Measurements from ENCODE around the gene FBXO41.

Gene FBXO41

GRCh38 chr2:73297151-73297559, 12.9 kb upstream of the FBXO41 start:
- no peak overlapping the region for H3K27ac ChIP-seq (ENCODE audit: low read depth, low read length)
- H3K4me3 ChIP-seq (ENCODE audit: low read depth, low read length), result no peak overlapping the region
- H3K27me3 ChIP-seq (ENCODE audit: control insufficient read depth, insufficient read depth, low read length), result peaks cover 52% of the 10 kb centered on the region
- H3K36me3 ChIP-seq (ENCODE audit: control insufficient read depth, insufficient read depth, low read length), result no peaks in the 10 kb centered on the region
- no peak overlapping the region for H3K9ac ChIP-seq (ENCODE audit: low read depth, low read length)
- peaks cover 8% of the 10 kb centered on the region; the same call in 1 of the 2 replicates for H3K4me1 ChIP-seq (ENCODE audit: control insufficient read depth, insufficient read depth, low read length)
- no peaks in the 10 kb centered on the region for H3K9me3 ChIP-seq (ENCODE audit: control insufficient read depth, insufficient read depth, low read length)

GRCh38 chr2:73295751-73296400, 11.6 kb upstream of the FBXO41 start:
- Histone ChIP-seq H3K27ac (ENCODE audit: low read depth, low read length) (no peak overlapping the region), H3K9me3 (ENCODE audit: control insufficient read depth, insufficient read depth, low read length) (no peaks in the 10 kb centered on the region), H3K27me3 (ENCODE audit: control insufficient read depth, insufficient read depth, low read length) (peaks cover 65% of the 10 kb centered on the region), H3K36me3 (ENCODE audit: control insufficient read depth, insufficient read depth, low read length) (no peaks in the 10 kb centered on the region), H3K4me3 (ENCODE audit: low read depth, low read length) (no peak overlapping the region), H3K9ac (ENCODE audit: low read depth, low read length) (no peak overlapping the region), H3K4me1 (ENCODE audit: control insufficient read depth, insufficient read depth, low read length) (peaks cover 8% of the 10 kb centered on the region; the same call in 1 of the 2 replicates)

- Histone ChIP-seq H3K9ac (ENCODE audit: low read depth, low read length) (no peak overlapping the region), H3K36me3 (ENCODE audit: control insufficient read depth, insufficient read depth, low read length) (no peaks in the 10 kb centered on the region), H3K9me3 (ENCODE audit: control insufficient read depth, insufficient read depth, low read length) (no peaks in the 10 kb centered on the region), H3K27me3 (ENCODE audit: control insufficient read depth, insufficient read depth, low read length) (peaks cover 81% of the 10 kb centered on the region), H3K27ac (ENCODE audit: low read depth, low read length) (no peak overlapping the region), H3K4me1 (ENCODE audit: control insufficient read depth, insufficient read depth, low read length) (peaks cover 8% of the 10 kb centered on the region; the same call in 1 of the 2 replicates), H3K4me3 (ENCODE audit: low read depth, low read length) (no peak overlapping the region; the same call in 1 of the 2 replicates)
Observed at GRCh38 chr2:73294239-73294638, 10.0 kb upstream of the FBXO41 start.

GRCh38 chr2:73293534-73294171, 9.4 kb upstream of the FBXO41 start, which contains the start of gene EGR4:
TSS of gene EGR4 (minus strand) at chr2:73293548. CDS start at chr2:73293317, 231 bp downstream.
- Histone ChIP-seq H3K9me3 (ENCODE audit: control insufficient read depth, insufficient read depth, low read length) (no peaks in the 10 kb centered on the region), H3K4me1 (ENCODE audit: control insufficient read depth, insufficient read depth, low read length) (peaks cover 8% of the 10 kb centered on the region; the same call in 1 of the 2 replicates), H3K27ac (ENCODE audit: low read depth, low read length) (no peak within 1 kb of the TSS), H3K9ac (ENCODE audit: low read depth, low read length) (no peak within 1 kb of the TSS), H3K27me3 (ENCODE audit: control insufficient read depth, insufficient read depth, low read length) (peaks cover 87% of the 10 kb centered on the region), H3K36me3 (ENCODE audit: control insufficient read depth, insufficient read depth, low read length) (no peaks in the 10 kb centered on the region), H3K4me3 (ENCODE audit: low read depth, low read length) (peak within 1 kb of the TSS; percentile 60)

- H3K27me3 ChIP-seq (ENCODE audit: control insufficient read depth, insufficient read depth, low read length), result peaks cover 94% of the 10 kb centered on the region
- no peak overlapping the region for H3K27ac ChIP-seq (ENCODE audit: low read depth, low read length)
- H3K36me3 ChIP-seq (ENCODE audit: control insufficient read depth, insufficient read depth, low read length), result no peaks in the 10 kb centered on the region
- H3K9ac ChIP-seq (ENCODE audit: low read depth, low read length), result no peak overlapping the region
- peak overlapping the region; percentile 60 for H3K4me3 ChIP-seq (ENCODE audit: low read depth, low read length)
- H3K4me1 ChIP-seq (ENCODE audit: control insufficient read depth, insufficient read depth, low read length), result peaks cover 8% of the 10 kb centered on the region; the same call in 1 of the 2 replicates
- no peaks in the 10 kb centered on the region for H3K9me3 ChIP-seq (ENCODE audit: control insufficient read depth, insufficient read depth, low read length)
Observed at GRCh38 chr2:73292906-73293533, 8.7 kb upstream of the FBXO41 start.

GRCh38 chr2:73292316-73292905, 8.1 kb upstream of the FBXO41 start:
- H3K4me3 ChIP-seq (ENCODE audit: low read depth, low read length), result peak overlapping the region; percentile 60
- no peaks in the 10 kb centered on the region for H3K9me3 ChIP-seq (ENCODE audit: control insufficient read depth, insufficient read depth, low read length)
- no peak overlapping the region for H3K27ac ChIP-seq (ENCODE audit: low read depth, low read length)
- H3K4me1 ChIP-seq (ENCODE audit: control insufficient read depth, insufficient read depth, low read length), result peaks cover 8% of the 10 kb centered on the region; the same call in 1 of the 2 replicates
- H3K9ac ChIP-seq (ENCODE audit: low read depth, low read length), result no peak overlapping the region
- H3K36me3 ChIP-seq (ENCODE audit: control insufficient read depth, insufficient read depth, low read length), result no peaks in the 10 kb centered on the region
- H3K27me3 ChIP-seq (ENCODE audit: control insufficient read depth, insufficient read depth, low read length), result peaks cover 98% of the 10 kb centered on the region

- Histone ChIP-seq H3K27ac (ENCODE audit: low read depth, low read length) (no peak overlapping the region), H3K9me3 (ENCODE audit: control insufficient read depth, insufficient read depth, low read length) (no peaks in the 10 kb centered on the region), H3K27me3 (ENCODE audit: control insufficient read depth, insufficient read depth, low read length) (peaks cover 98% of the 10 kb centered on the region), H3K4me1 (ENCODE audit: control insufficient read depth, insufficient read depth, low read length) (peaks cover 8% of the 10 kb centered on the region; the same call in 1 of the 2 replicates), H3K9ac (ENCODE audit: low read depth, low read length) (no peak overlapping the region), H3K4me3 (ENCODE audit: low read depth, low read length) (peak overlapping the region; percentile 60), H3K36me3 (ENCODE audit: control insufficient read depth, insufficient read depth, low read length) (no peaks in the 10 kb centered on the region)
Observed at GRCh38 chr2:73291461-73292315, 7.4 kb upstream of the FBXO41 start.

- Histone ChIP-seq H3K36me3 (ENCODE audit: control insufficient read depth, insufficient read depth, low read length) (no peaks in the 10 kb centered on the region), H3K4me3 (ENCODE audit: low read depth, low read length) (peak overlapping the region; percentile 60), H3K9me3 (ENCODE audit: control insufficient read depth, insufficient read depth, low read length) (no peaks in the 10 kb centered on the region), H3K9ac (ENCODE audit: low read depth, low read length) (no peak overlapping the region), H3K4me1 (ENCODE audit: control insufficient read depth, insufficient read depth, low read length) (peaks cover 8% of the 10 kb centered on the region; the same call in 1 of the 2 replicates), H3K27me3 (ENCODE audit: control insufficient read depth, insufficient read depth, low read length) (peaks cover 98% of the 10 kb centered on the region), H3K27ac (ENCODE audit: low read depth, low read length) (no peak overlapping the region)
Observed at GRCh38 chr2:73291093-73291460, 6.8 kb upstream of the FBXO41 start.

GRCh38 chr2:73290049-73290839, 6.0 kb upstream of the FBXO41 start:
- peaks cover 98% of the 10 kb centered on the region for H3K27me3 ChIP-seq (ENCODE audit: control insufficient read depth, insufficient read depth, low read length)

GRCh38 chr2:73289304-73289703, 5.0 kb upstream of the FBXO41 start:
- peaks cover 92% of the 10 kb centered on the region for H3K27me3 ChIP-seq (ENCODE audit: control insufficient read depth, insufficient read depth, low read length)
- no peak overlapping the region for H3K27ac ChIP-seq (ENCODE audit: low read depth, low read length)
- peaks cover 16% of the 10 kb centered on the region for H3K4me1 ChIP-seq (ENCODE audit: control insufficient read depth, insufficient read depth, low read length)
- no peak overlapping the region for H3K9ac ChIP-seq (ENCODE audit: low read depth, low read length)
- H3K4me3 ChIP-seq (ENCODE audit: low read depth, low read length), result no peak overlapping the region
- no peaks in the 10 kb centered on the region for H3K36me3 ChIP-seq (ENCODE audit: control insufficient read depth, insufficient read depth, low read length)
- H3K9me3 ChIP-seq (ENCODE audit: control insufficient read depth, insufficient read depth, low read length), result no peaks in the 10 kb centered on the region

More at GRCh38 chr2:73290049-73290839, 6.0 kb upstream of the FBXO41 start:
- Histone ChIP-seq H3K4me1 (ENCODE audit: control insufficient read depth, insufficient read depth, low read length) (peaks cover 11% of the 10 kb centered on the region), H3K9me3 (ENCODE audit: control insufficient read depth, insufficient read depth, low read length) (no peaks in the 10 kb centered on the region), H3K9ac (ENCODE audit: low read depth, low read length) (no peak overlapping the region), H3K4me3 (ENCODE audit: low read depth, low read length) (no peak overlapping the region), H3K36me3 (ENCODE audit: control insufficient read depth, insufficient read depth, low read length) (no peaks in the 10 kb centered on the region), H3K27ac (ENCODE audit: low read depth, low read length) (no peak overlapping the region)
